GM19324 (cell line): ENCODE data around the gene PRICKLE2.

ENCODE experiments used
- ATAC-seq: cut with Tn5 transposase; IDR thresholded peaks from one replicate; pipeline ENCODE4 v1.9.1; 2021; ENCODE audit warnings: mild to moderate bottlenecking, moderate library complexity; ENCODE audit not compliant: unreplicated experiment, low FRiP score

The PRICKLE2 gene

DNA sequence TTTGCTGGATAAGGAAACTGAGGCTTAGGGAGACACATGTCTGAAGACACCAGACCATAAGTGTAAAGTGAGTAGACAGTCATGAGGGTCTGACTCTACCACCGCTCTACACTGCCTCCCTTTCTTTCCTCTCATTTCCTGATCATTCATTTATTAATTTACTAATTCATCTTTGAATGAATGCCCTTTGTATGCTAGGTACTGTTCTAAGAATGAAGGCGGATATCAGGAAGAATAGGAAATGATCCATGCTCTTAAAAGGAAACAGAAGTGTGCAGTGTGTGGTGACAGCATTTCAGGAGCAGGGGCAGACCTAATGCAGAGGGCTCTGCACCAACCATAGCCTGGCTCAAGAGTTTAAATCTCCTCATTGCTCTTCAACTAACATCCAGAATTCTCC, 170.2 kb downstream of the PRICKLE2 start:
- no peak for ATAC-seq

DNA sequence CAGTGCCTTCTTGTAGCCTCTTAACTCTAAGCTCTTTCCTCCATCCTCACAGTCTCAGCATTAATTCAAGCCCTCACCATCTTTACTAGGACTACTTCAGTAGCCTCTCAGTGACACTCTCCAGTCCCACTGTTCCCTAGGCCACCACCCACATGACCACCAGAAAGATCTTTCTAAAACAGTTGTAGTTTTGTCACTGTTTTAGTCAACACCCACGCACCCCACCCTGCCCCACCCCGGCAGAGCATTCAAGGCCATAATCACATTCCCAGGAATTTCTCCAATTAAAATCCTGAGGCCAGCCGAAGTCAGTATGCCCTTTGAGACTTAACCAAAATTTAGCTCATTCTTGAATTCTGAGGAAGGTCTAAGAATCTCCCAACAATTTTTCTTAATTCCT, 170.8 kb downstream of the PRICKLE2 start:
- ATAC-seq: no peak

DNA sequence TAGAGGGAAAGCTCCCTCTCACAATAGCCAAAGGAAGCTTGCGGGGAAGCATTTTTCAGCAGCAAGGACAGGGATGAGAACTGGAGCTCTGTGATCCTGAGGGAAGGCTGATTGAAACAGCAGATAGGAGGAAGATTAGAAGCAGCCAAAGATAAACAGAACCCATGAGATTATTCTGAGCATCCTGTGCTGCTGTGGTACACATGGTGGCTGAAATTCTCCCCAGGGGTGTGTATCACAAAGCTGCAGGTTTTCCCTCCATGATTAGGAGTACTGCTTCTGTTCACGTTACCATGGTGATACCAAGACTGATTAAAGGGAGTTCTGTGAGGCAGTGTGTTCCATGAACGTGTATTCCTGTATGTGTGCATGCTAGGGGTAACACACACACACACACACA, 171.7 kb downstream of the PRICKLE2 start:
- ATAC-seq: no peak

DNA sequence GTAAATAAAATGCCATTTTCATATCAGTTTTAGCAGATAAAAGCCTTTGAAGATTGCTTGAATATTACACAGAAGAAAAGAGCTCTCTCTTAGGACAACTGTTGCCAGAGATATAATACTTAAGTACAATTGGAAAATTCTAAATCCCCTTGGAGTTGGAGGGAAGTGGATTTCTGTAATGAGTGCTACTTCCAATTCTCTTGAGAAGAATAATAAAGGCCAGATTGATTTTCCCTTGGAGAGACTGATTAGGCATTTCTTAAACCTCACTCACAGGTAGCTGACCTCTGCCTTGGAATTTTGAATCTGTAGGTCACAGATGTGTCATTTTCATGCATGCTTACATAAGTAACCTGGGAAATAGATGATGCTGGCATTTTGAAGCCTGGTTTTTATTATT, 172.1 kb downstream of the PRICKLE2 start:
- ATAC-seq: no peak

DNA sequence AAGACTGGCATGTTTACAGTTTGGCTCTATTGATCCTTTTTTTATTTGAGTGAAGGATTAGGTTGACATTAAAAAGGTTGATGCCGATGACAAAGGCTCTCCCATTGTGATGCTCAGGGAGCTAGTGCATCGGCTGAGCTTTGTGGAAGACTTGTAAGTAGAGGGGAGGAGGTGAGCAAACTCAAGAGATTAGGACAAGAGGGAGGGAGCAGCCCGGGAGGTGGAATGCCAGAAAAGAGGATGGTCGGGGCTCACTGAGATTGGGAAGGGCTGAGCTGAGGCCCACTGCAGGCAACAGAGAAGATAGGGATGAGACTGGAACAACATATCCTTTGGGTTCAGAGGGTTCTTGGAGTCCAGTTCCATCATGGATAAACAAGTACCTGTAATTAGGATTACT, 175.4 kb downstream of the PRICKLE2 start:
- ATAC-seq: no peak

DNA sequence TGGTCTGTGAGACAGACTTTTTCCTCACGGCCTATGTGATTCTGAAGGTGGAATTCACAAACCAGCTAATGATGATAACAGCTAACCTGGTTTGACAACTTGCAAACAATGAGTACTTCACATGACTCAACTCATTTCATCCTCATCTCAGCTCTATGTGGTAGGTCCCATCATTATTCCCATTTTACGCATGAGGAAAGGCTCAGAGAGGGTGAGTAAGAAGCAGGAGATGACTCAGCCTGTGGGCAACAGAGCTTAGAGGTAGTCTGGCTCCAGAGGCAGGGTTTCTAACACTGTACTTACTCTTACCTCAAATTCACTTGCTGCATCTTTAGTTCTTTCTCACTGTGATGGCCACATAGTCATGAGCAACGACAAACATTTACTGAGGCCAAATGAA, 176.1 kb downstream of the PRICKLE2 start:
- ATAC-seq: no peak

DNA sequence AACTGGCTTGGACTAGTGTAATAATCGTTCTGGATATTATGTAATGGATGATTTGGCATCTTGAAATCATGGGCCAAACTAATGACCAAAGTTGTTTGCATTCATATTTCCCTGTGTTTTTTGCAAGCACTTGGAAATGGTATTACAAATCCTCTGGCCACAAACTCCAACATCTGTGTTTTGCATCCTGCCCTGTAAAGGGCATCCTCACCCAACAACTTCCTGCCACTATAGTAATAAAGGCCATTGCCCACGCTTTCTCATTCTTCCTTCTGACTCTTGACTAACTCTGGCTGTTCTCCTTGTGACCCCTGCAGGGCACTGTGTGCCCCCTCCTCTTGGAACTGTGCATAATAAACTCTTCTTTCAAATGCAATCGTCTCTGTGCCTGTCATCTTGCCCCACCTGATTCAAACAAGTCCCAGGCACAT, 176.6 kb downstream of the PRICKLE2 start:
- ATAC-seq: no peak

DNA sequence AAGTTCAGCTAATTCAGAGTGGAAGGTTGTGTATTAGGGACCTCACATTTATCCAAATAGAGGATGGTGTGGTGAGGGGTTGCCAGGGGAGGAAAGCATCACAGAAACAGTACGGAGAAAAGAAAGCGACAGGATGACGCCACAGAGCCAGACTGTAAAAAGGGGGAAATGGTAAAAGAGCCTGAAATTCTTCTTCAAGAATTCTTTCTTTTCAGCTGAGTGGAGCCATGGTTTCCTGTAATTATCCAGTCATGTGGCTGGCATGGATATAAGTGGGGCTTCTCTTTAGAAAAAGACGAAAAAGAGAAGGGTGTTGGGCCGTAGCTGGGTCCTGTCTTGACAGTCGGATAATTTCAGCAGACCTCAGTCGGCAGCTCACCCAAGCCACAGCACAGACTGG, 177.5 kb downstream of the PRICKLE2 start:
- ATAC-seq: no peak

DNA sequence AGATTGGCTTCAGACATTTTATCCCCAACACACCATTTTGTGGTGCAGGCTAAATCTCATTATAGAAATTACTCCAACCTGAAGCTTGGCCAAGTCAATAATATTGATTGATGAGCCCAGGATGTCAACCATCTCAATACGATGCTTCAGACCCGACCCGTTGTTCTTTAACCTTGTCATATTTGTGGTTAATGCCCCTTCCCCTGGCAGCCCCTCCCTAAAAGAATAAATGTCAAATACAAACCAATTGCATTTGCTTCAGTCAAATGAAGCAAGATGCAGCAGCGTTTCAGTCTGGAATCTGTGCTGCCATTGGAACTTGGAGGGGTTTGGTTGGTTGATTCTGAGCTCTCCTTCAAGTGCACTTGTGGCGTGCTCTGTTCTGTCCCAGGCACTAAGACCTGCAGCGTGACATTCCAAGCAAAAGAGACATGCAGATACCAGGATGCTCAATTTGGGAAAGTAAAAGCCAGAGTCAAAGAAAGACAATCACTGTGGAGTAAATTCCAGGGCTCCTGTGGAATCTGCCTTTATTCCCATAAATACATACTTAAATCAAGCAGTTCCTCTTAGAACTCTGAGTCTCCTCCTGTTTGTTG, 178.2 kb downstream of the PRICKLE2 start:
- no peak for ATAC-seq

DNA sequence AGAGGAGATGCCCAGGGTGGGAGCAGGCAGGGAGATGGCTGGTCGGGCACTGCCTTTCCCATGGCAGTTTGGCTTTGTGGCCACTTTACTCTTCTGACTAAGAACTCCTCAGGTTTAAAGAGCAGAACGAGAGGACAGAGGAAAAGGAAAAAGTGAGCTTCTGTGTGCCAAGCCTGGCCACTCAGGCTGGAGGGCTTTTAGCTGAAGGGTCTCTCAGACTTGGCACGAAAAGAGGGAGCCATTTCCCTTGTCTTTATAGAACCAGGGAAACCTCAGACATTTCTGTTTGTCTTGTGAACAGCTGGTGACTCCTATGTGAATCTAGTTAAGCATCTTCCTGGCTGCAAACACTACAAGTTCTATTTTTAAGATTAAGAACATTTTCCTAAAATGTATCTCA, 178.7 kb downstream of the PRICKLE2 start:
- no peak for ATAC-seq

DNA sequence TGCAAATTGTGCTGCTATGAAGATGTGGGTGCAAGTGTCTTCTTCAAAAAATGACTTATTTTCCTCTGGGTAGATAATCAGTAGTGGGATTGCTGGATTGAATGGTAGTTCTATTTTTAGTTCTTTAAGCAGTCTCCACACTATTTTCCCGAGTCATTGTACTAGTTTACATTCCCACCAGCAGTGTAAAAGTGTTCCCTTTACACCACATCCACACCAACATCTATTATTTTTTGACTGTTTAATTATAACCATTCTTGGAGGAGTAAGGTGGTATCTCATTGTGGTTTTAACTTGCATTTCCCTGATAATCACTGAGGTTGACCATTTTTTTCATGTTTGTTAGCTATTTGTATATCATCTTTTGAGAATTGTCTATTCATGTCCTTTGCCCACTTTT, 182.3 kb downstream of the PRICKLE2 start:
- ATAC-seq: no peak
